ENCODE results near the gene STAT3. TPM values are rescaled to one million over a fixed set of nuclear protein-coding genes. Genes with fewer than 3 reads are reported as not detected.

STAT3 gene
- total RNA-seq, 2 experiments from 2014 or later: 14.8 to 28.7 TPM

DNA sequence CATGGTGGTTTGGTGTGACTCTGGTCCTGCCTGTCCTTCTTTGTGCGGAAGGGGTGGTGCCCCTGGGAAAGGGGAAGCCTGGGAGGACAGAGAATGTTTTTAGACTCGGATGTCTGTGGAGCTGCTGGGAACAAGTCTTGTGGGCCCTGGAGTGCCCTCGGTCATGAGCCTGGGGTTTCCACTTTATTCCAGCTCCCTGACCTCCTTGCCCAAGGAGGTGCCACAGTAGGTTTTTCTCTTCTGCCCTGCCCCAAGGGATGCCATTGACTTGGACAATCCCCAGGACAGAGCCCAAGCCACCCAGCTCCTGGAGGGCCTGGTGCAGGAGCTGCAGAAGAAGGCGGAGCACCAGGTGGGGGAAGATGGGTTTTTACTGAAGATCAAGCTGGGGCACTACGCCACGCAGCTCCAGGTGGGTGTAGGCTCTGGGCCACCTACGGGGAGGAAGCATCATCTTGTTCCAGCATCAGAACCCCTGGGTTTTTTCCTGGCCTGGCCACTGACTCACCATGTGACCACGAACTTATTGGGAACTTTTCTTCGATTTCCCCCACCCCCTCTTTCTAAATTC lies 98.5 kb downstream of the STAT3 start:
- BruUV-seq (replicated peaks): no TSS peak
- Histone ChIP-seq H3K9me3 (ENCODE audit: low read length) (no peaks in the 10 kb centered on the region), H3K36me3 (ENCODE audit: insufficient read depth, low read length) (no peaks in the 10 kb centered on the region), H3K9me2 (ENCODE audit: insufficient read depth, low read length) (no peaks in the 10 kb centered on the region), H3K4me1 (ENCODE audit: insufficient read depth, low read length, poor library complexity, severe bottlenecking) (peaks cover 14% of the 10 kb centered on the region), H3K4me3 (ENCODE audit: low read depth, low read length, poor library complexity, severe bottlenecking) (no peak overlapping the region), H4K20me1 (ENCODE audit: insufficient read depth, low read length) (no peaks in the 10 kb centered on the region), H3K4me2 (ENCODE audit: low read length) (no peak overlapping the region), H3K27ac (ENCODE audit: low read depth, low read length, poor library complexity, severe bottlenecking) (no peak overlapping the region), H2AFZ (ENCODE audit: low read length) (no peak overlapping the region), H3K79me2 (ENCODE audit: insufficient read depth, low read depth, low read length) (no peaks in the 10 kb centered on the region)
- ChIA-PET CTCF (ENCODE audit: unreplicated experiment) (no interaction called here), POLR2A (interaction anchor here (0.6 kb wide), 1 partner anchor 45 kb away, joined by 5 read pairs; no protein-coding TSS in a partner anchor)
- intact Hi-C loops (cut with micrococcal nuclease; ENCODE audit: unreplicated experiment): no loop called here
- TF ChIP-seq EZH2phosphoT487 (IDR thresholded peaks at IDR 0.05; ENCODE audit: borderline replicate concordance, low read depth, low read length): no peak
- no peak for TF ChIP-seq CTCF (conservative IDR thresholded peaks at IDR 0.05; ENCODE audit: low read length)
- no peak for DNase-seq (ENCODE audit: low spot score)

DNA sequence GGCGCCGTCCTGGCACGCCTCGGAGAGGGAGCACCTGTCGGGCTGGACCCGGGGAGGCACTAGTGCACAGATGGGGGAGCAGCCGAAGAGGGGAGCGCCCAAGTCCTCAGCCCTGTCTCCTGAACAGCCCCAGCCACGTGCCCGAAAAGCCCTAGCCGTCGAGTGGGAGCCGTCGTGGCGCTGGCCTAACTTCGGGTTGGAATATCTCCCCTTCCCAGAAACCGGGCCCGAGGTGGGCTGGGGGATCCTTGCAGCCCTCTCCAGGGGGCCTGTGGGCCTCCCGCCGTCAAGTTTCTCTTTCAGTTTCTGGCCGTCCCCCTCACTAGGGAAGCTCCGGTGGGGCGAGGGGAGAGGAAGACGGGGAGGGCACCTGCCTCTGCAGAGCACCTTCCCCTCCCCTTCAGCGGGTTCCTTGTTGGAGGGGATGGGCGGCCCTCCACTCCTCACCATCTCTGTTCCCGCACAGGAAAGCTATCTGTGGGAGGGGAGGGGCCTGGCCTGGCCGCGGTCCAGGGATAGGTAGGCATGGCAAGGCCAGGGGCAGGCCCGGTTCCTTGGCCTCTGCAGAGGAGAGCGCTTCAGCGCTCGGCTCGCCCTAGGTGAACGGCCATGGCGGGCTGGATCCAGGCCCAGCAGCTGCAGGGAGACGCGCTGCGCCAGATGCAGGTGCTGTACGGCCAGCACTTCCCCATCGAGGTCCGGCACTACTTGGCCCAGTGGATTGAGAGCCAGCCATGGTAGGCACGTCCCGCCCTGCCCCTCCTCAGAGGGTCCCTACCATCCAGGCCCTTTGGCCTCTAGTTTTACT lies 99.2 kb downstream of the STAT3 start:
- Histone ChIP-seq H2AFZ (ENCODE audit: low read length) (no peak overlapping the region), H4K20me1 (ENCODE audit: insufficient read depth, low read length) (no peaks in the 10 kb centered on the region), H3K36me3 (ENCODE audit: insufficient read depth, low read length) (no peaks in the 10 kb centered on the region), H3K9me2 (ENCODE audit: insufficient read depth, low read length) (no peaks in the 10 kb centered on the region), H3K27ac (ENCODE audit: low read depth, low read length, poor library complexity, severe bottlenecking) (no peak overlapping the region), H3K9me3 (ENCODE audit: low read length) (no peaks in the 10 kb centered on the region), H3K4me3 (ENCODE audit: low read depth, low read length, poor library complexity, severe bottlenecking) (peak overlapping the region; percentile 47), H3K79me2 (ENCODE audit: insufficient read depth, low read depth, low read length) (no peaks in the 10 kb centered on the region), H3K4me2 (ENCODE audit: low read length) (peak overlapping the region; percentile 39; the same call in 1 of the 2 replicates), H3K4me1 (ENCODE audit: insufficient read depth, low read length, poor library complexity, severe bottlenecking) (peaks cover 14% of the 10 kb centered on the region)
- no TSS peak for BruUV-seq (replicated peaks)
- CTCF ChIA-PET (ENCODE audit: unreplicated experiment): no interaction called here
- TF ChIP-seq CTCF (conservative IDR thresholded peaks at IDR 0.05; ENCODE audit: low read length) (no peak), EZH2phosphoT487 (IDR thresholded peaks at IDR 0.05; ENCODE audit: borderline replicate concordance, low read depth, low read length) (no peak)
- POLR2A ChIA-PET: interaction anchor here (0.5 kb wide), 1 partner anchor 11 kb away, joined by 3 read pairs; no protein-coding TSS in a partner anchor
- DNase-seq (ENCODE audit: low spot score): no peak
- intact Hi-C loops (cut with micrococcal nuclease; ENCODE audit: unreplicated experiment): no loop called here
